CD4-positive, alpha-beta T cell treated with Interleukin-4 for 4 hours (primary cell): Measurements from ENCODE around the gene ARPC1B.
"Not testable (repeated sequence)": the region's sequence is repeated elsewhere in the genome, so short reads cannot be mapped to it uniquely, and the experiment has no call there.

Source experiments
- DNase-seq: peaks from one replicate; pipeline ENCODE4 v3.0.0-alpha.2; 2020

ARPC1B gene

DNA sequence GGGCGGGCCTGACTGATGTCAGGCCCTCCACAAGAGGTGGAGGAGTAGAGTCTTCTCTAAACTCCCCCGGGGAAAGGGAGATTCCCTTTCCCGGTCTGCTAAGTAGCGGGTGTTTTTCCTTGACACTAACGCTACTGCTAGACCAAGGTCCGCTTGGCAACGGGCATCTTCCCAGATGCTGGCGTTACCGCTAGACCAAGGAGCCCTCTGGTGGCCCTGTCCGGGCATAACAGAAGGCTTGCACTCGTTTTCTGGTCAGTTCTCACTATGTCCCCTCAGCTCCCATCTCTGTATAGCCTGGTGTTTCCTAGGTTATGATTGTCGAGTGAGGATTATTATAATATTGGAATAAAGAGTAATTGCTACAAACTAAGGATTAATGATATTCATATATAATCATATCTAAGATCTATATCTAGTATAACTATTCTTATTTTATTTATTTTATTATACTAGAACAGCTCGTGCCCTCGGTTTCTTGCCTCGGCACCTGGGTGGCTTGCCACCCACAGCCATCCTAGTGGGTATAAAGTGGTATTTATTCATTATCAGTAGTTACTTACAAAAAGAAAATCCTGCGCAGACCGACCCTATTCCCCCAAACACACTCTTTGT, 41.1 kb downstream of the ARPC1B start:
- not testable (repeated sequence) for DNase-seq

DNA sequence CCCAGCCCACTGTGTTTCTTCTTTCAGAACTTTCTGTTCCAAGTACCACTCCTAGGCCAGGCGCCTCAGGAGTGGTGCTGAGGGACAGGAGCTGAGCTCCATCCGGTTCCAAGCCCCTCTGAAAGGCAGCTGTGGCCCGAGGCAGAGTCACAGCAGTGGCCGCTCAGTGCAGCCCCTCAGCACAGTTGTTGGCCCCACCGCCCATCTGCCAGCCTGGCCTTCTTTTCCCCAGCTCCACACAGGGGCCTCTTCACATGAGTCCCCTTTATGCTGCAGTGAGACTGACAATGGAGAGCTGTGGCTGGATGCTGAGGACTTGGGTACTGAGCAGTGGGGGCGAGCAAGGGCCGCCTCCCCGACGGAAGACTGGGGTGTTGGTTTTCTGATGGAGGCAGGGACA, 43.7 kb downstream of the ARPC1B start:
- DNase-seq: no peak

DNA sequence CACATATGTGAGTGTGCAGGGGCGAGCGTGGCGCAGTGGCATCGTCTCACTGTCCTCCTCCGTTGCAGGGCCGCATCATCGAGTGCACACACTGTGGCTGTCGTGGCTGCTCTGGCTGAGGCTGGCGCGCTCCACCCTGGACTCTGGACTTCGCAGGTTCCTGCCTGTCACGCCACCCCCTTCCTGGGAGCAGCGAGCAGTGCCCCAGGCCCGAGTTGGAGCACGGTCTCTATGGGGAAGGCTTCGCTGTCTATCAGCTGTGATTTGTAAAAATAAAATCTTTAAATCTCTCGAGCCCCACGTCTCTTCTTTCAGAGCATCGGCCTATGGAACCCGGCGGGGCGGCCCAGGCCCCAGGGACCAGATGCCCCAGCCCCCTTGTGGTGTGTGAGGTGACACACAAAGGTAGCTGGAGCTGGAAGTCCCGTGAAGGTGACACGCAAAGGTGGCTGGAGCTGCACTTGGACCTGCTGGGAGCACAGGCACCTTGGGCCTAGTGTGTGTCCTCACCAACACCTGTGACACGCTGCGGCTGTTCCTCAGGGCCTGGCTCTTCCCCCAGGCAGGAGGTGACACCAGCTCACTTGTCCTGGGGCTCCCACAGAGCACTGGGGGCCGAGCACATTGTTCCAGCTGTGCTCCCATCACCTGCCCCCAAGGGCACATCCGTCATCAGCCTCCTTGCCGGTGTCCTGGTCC, 44.9 kb downstream of the ARPC1B start:
- no peak for DNase-seq

DNA sequence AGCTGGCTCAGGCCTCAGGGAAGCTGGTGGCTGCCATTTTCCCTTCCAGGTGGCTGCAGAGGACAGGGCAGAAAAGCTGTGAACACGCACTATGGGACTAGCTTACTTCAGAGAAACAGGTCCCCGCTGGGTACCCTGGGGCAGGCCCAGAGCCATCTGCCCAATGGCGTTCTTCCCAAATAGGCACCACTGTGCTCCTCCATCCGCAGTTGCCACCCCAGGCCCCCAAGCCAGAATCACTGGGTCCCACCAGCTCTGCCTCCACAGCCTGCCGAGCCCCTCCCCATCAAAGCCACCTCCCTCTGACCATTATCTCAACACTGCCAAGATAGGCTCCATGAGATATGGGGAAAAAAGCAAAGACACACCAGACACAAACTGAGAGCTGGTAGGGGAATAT, 45.7 kb downstream of the ARPC1B start:
- DNase-seq: no peak

DNA sequence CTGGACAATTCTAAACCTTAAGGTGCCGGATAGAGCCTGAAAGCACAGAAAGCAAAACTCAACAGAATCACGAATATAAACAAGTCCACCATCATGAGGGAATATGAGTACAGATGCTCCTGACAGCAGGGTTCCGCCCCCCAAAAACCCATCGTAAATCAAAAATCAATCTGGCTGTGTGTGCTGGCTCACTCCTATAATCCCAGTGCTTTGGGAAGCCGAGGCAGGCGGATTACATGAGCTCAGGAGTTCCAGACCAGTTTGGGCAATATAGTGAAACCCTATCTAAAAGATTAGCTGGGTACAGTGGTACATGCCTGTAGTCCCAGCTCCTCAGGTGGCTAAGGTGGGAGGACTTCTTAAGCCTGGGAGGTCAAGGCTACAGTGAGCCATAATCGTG, 46.5 kb downstream of the ARPC1B start:
- DNase-seq: no peak

DNA sequence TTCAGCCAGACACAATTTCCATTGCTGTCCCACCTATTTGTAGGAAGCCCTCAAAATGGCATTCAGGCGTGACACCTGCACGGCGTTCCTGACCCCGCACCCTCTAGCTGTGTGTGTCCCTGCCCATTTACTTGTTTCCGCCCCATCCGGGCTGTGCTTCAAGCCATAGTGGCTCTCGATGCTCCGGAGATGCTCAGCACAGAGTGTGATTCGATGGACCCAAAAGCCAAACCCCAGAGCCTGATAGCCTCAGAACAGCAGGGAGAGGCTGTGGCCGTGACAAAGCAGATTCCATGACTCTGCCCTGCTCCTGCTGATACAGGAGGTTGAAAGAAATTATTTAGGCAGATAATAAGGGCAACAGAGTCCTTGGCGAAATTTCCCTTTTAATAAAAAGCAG, 47.7 kb downstream of the ARPC1B start:
- no peak for DNase-seq

DNA sequence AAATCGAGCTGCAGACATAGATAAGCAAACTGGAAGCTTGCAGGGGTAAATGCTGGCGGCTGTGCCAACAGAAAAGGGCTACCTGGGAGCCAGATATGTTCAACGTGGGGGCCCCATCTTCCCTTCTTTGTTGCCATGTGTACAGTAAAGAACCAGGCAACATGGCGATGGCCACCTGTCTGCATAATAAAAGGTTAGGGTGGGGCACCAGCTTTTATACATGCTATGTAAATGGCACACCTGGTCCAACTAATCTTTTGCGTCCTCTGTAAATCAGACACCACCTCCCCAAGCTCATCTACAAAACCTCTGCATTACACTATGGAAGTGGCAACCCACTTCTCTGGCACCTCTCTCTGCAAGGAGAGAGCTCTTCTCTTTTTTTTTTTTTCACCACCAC, 48.1 kb downstream of the ARPC1B start:
- DNase-seq: no peak

DNA sequence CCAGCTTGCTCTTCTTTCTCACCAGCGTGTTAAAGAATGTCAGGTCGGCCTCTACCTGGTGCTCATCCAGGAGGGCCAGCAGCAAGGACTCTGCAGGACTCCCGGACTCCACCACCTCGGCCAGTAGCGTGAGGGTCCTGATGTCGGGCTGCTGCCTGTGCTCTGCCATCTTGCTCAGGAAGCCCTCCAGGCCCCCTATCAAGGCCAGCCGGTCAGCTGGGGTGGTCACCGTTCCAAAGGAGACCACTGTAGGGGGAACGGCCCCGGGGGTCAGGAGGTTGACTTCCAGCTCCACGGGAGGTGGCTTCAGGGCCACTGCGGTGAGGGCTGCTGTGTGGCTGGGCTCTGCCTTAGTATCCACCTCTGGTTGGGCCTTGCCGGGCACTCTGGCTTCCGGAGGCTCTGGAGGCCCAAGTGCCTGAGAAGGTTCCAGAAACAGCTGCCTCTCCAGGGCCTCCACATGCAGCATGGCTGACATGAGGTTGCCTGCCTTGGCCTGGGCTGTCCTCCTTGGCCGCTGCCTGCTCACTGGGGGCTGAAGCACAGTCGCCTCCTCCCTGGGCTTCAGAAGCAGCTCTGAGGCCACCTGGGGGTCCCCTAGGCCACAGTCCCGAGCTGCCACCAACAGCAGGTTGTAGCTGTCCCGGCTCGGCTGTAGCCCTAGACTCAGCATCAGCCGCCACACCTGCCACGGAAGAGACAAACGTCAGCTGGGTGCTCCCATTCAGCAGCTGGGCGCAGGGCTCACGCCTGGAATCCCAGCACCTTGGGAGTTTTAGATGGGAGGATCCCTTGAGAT, 50.6 kb downstream of the ARPC1B start:
- no peak for DNase-seq

DNA sequence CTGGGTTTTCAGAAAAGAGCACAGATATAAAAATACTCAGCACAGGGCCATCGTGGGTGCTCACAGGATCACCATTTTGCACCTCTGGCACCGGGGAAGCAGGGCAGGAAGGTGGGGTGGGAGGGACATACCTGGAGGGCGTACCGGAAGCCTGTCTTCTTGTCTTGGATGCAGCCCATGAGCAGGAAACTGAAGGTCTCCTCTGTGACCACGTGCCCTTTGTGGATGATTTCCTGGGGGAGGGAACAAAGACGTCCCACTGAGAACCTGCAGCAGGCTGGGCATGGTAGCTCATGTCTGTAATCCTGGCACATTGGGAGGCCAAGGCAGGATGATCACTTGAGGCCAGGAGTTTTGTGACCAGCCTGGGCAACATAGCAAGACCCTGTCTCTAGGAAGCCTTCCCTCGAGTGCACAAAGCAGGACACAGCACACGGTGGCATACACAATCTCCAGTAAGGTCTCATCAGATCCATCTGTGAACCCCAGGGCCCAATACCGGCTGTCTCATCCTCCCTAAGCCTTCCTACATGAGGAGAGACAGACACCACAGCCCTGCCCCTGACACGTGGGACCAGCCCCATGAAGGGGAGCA, 54.5 kb downstream of the ARPC1B start:
- no peak for DNase-seq

DNA sequence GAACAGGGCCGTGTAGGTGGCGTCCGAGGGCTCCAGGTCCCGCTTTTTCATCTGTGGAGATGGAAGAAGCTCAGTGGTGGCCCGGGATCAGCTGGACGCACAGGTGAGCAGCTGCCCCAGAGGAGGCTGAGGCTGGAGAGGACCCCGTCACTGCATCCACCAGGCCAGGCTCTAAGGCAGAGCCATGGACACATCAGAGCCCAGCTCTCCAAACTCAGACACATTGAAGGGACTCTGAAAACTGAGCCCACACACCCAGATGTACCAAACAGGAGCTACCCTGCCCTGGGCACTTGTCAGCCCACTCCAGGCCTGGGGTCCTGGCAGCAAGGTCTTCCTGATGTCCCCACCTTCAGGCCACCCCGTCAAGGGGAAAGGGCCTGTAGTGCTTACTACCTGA, 55.2 kb downstream of the ARPC1B start:
- DNase-seq: no peak

DNA sequence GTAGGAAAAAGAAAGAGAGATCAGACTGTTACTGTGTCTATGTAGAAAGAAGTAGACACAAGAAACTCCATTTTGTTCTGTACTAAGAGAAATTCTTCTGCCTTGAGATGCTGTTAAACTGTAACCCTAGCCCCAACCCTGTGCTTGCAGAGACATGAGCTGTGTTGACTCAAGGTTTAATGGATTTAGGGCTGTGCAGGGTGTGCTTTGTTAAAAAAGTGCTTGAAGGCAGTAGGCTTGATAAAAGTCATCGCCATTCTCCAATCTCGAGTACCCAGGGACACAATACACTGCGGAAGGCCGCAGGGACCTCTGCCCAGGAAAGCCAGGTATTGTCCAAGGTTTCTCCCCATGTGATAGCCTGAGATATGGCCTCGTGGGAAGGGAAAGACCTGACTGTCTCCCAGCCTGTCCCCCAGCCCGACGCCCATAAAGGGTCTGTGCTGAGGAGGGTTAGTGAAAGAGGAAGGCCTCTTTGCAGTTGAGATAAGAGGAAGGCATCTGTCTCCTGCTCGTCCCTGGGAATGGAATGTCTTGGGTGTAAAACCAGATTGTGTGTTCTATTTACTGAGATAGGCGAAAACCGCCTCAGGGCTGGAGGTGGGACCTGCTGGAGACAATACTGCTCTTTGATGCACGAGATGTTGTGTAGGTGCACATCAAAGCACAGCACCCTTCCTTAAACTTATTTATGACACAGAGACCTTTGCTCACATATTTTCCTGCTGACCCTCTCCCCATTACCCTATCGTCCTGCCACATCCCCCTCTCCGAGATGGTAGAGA, 57.4 kb downstream of the ARPC1B start:
- not testable (repeated sequence) for DNase-seq

DNA sequence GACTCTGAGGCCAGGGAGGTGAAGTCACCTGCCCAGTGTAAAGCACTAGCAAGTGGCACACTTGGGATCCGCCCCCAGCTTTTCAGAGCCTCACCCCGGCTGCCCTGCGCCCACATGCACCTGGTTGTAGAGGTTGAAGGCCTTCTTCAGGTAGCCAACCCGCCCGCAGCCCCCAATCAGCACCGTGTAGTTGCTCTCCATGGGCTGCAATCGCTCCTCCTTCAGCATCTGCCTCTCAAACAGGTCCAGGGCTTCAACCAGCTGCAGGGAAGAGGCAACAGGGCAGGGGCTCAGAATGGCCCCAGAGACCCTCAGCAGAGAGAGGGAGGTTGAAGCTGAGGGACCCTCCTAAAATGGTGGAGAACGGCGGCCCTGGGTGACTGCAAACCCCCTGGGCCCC, 58.6 kb downstream of the ARPC1B start:
- DNase-seq: no peak

DNA sequence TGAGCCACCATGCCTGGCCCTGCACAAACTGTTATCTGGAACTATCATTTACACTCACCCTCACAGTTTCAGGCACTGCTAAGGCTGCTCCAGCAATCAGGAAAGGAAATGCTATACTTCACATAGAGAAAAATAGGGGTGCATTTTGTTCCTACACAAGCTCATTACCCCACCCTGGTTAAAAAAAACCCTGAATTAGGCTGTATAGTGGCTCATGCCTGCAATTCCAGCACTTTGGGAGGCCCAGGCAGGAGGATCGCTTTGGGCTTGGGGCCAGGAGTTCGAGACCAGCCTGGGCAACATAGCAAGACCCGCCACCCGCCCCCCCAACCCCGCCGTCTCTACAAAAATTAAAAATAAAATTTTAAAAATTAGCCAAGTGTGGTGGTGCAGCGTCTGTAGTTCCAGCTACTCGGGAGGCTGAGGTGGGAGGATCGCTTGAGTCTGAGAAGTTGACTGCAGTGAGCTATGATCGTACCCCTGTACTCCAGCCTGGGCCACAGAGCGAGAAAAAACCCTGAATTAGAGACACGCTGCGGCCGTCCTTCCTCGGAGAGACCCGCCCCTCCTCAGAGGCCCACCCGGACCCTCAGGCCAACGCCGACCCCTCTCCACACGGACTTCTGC, 63.5 kb downstream of the ARPC1B start:
- no peak for DNase-seq

DNA sequence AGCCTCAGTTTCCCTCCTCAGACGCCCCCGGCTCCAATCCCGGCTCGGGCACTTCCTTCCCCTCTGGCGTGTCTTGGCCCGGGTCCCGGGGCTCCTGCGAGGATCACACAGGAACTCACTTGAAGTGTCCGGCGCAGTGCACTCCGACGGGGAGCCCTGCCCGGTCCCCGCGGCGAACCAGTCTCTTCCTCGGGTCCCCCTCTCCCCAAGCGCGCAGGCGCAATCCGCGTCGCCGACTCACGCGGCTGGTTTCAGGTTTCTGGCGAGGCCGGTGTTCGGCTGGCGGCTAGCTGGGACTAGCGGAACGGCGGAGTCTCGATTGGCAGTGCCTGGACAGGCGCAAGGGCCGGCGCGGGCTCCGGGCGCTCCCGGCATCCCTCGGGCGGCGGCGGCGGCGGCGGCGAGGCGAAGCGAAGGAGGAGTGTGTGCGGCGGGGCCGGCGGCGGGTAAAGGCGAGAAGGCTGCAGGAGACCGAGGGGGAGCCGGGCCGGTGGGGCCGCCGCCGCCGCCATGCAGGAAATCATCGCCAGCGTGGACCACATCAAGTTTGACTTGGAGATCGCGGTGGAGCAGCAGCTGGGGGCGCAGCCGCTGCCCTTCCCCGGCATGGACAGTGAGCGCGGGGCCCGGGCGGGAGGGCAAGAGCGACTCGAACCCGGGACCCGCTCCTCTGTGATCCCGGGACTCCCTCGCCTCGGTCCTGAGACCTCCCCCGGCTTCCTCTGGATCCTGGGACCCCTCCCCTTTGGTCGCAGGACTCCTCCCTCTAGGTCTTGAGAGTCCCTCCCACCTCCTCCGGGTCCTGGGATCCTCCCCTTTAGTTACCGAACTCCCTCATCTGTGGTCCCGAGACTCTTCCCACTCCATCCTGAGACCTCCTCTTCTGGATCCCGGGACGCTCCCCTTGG, 64.3 kb downstream of the ARPC1B start, which contains the start of the genes CPSF4 and PTCD1:
TSS of gene CPSF4 (plus strand) at position 371 of the 908 bp plus-strand sequence. CDS start at position 511, 140 bp downstream.
TSS of gene PTCD1 (minus strand) at position 226 of the 908 bp plus-strand sequence. CDS start 3,556 bp downstream, outside the sequence.
- peak; percentile 92 for DNase-seq

DNA sequence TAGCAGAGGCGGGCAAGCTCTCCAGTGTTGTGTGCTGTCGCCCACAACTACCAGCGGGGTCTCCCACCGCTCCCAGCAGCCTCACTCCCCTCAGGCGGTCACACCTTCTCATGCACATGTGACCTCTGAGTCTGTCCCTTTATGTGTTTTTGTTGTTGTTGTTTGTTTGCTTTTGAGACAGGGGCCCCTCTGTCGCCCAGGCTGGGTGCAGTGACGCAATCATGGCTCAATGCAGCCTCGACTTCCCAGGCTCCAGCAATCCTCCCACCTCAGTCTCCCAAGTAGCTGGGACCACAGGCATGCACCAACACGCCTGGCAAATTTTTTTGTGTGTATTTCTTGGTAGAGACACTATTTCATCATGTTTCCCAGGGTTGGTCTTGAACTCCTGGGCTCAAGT, 65.7 kb downstream of the ARPC1B start:
- no peak for DNase-seq
